HL-60 (cell line): ENCODE measurements around the gene PIMREG.

Experiments used
- CTCF ChIP-seq: IDR thresholded peaks from one replicate; pipeline ENCODE4 v1.5.1; 2011; ENCODE audit warnings: low read length, control low read depth, inconsistent platforms; ENCODE audit not compliant: insufficient read depth
- POLR2AphosphoS5 ChIP-seq: IDR thresholded peaks from 2 replicates; pipeline ENCODE4 v1.6.1; 2012; ENCODE audit warnings: low read depth
- REST ChIP-seq: IDR thresholded peaks from 2 replicates; pipeline ENCODE4 v1.6.1; 2012; ENCODE audit warnings: low read depth; ENCODE audit not compliant: insufficient replicate concordance
- SPI1 ChIP-seq: IDR thresholded peaks from 2 replicates; pipeline ENCODE4 v1.6.1; 2012; ENCODE audit warnings: low read depth, mild to moderate bottlenecking, borderline replicate concordance

- no peak for TF ChIP-seq CTCF
- no peak for TF ChIP-seq POLR2AphosphoS5
- TF ChIP-seq REST: no peak
- no peak for TF ChIP-seq SPI1
Measured at GRCh38 chr17:6470751-6471521, 26.7 kb downstream of the PIMREG start.
